Endodermal cell (in vitro differentiated cells): Measurements from ENCODE around the gene IFI6. TPM values are rescaled to one million over a fixed set of nuclear protein-coding genes. Genes with fewer than 3 reads are reported as not detected.

ENCODE experiments used
- DNase-seq: peaks from one replicate; pipeline ENCODE4 v3.0.0-alpha.2; 2017
- H3K27ac ChIP-seq: 2 replicates; pipeline ENCODE4 v1.5.1; 2013; ENCODE audit warnings: mild to moderate bottlenecking, low read depth, low read length, moderate library complexity
- H3K27me3 ChIP-seq: 2 replicates; pipeline ENCODE4 v1.6.1; 2013; ENCODE audit warnings: mild to moderate bottlenecking, low read length, moderate library complexity; ENCODE audit not compliant: insufficient read depth, control insufficient read depth, poor library complexity, severe bottlenecking
- H3K36me3 ChIP-seq: 2 replicates; pipeline ENCODE4 v1.7.0; 2013; ENCODE audit warnings: mild to moderate bottlenecking, low read length, moderate library complexity; ENCODE audit not compliant: control insufficient read depth, insufficient read depth
- H3K4me1 ChIP-seq: one replicate; pipeline ENCODE4 v1.7.0; 2013; ENCODE audit warnings: low read length; ENCODE audit not compliant: control insufficient read depth, insufficient read depth
- H3K4me3 ChIP-seq: 2 replicates; pipeline ENCODE4 v1.5.1; 2013; ENCODE audit warnings: mild to moderate bottlenecking, low read length, moderate library complexity
- H3K9ac ChIP-seq: 2 replicates; pipeline ENCODE4 v1.6.1; 2013; ENCODE audit warnings: mild to moderate bottlenecking, low read length, moderate library complexity; ENCODE audit not compliant: poor library complexity, severe bottlenecking; ENCODE audit errors: extremely low read depth
- H3K9me3 ChIP-seq: 2 replicates; pipeline ENCODE4 v1.6.1; 2013; ENCODE audit warnings: mild to moderate bottlenecking, low read length, moderate library complexity; ENCODE audit not compliant: control insufficient read depth
- H3K27ac Mint-ChIP-seq: 2 replicates; pipeline ENCODE4 v1.8.0; 2020; ENCODE audit warnings: mixed read lengths
- H3K27me3 Mint-ChIP-seq: 2 replicates; pipeline ENCODE4 v1.8.0; 2021; ENCODE audit warnings: mild to moderate bottlenecking, mixed read lengths; ENCODE audit not compliant: insufficient read depth
- H3K36me3 Mint-ChIP-seq: 2 replicates; pipeline ENCODE4 v1.8.0; 2020; ENCODE audit warnings: low read depth, mixed read lengths
- H3K4me1 Mint-ChIP-seq: 2 replicates; pipeline ENCODE4 v1.8.0; 2020; ENCODE audit warnings: mixed read lengths
- H3K4me3 Mint-ChIP-seq: 2 replicates; pipeline ENCODE4 v1.8.0; 2020; ENCODE audit warnings: mild to moderate bottlenecking, moderate library complexity, mixed read lengths
- H3K9me3 Mint-ChIP-seq: 2 replicates; pipeline ENCODE4 v1.8.0; 2020; ENCODE audit warnings: mild to moderate bottlenecking, mixed read lengths
- WGBS, 2 experiments: methylation state at CpG; one replicate each; pipeline versions ENCODE4 v1.1.5 to v1.1.7; 2013; ENCODE audit warnings: missing lambda C conversion rate in 2 of 2, mixed read lengths in 1 of 2; ENCODE audit not compliant: insufficient coverage in 1 of 2, insufficient read length in 1 of 2; 5-methylcytosine and 5-hydroxymethylcytosine counted together
- total RNA-seq, 2 donors: library from RNA; stranded (reverse); fragmentation: NEBNext Ultra II Directional in 1 of 2; extraction: Animal tissue kit (Norgen Biotek cat#: 25700) in 1 of 2; gene quantifications; 2 replicates in 1 of 2; 3 replicates in 1 of 2; pipeline ENCODE4 v1.2.1, GENCODE V29; 2021
- TF ChIP-seq, protein P1 (sequence below): fragments of 200-600 bp; sonication (generic); conservative IDR thresholded peaks from 2 replicates; pipeline ENCODE4 v1.5.0; 2021; ENCODE audit warnings: antibody characterized with exemption, mild to moderate bottlenecking

Gene IFI6
- total RNA-seq, 2 donors from 2014 or later: 0.71 to 1.1 TPM

DNA sequence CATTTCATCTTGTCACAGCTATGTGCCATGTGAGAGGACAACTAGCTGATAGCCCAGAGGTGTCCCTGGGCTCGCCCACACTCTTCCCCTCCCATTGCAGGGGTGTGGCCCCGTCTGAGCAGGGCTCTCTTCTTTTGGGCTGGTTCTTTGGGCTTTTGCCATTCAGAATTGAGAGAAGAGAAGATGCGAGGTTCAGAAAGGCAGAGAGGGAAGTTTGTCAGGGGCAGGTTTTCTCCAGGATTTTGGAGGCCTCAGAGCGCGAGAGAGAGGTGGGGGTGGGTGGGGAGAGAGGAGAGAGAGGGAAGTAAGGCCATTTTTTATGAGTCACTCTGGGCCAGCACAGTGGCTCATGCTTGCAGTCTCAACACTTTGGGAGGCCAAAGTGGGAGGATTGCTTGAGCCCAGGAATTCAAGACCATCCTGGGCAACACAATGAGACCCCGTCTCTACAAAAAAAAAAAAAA, 5.2 kb downstream of the IFI6 start:
- Mint-ChIP-seq H3K4me3 (no peak overlapping the region), H3K36me3 (no peaks in the 10 kb centered on the region), H3K4me1 (peaks cover 8% of the 10 kb centered on the region), H3K27ac (no peak overlapping the region), H3K9me3 (no peaks in the 10 kb centered on the region), H3K27me3 (peaks cover 18% of the 10 kb centered on the region)
- DNase-seq: no peak
- no peak overlapping the region for H3K4me3 ChIP-seq
- H3K9me3 ChIP-seq: no peaks in the 10 kb centered on the region
- TF ChIP-seq, protein P1, sequence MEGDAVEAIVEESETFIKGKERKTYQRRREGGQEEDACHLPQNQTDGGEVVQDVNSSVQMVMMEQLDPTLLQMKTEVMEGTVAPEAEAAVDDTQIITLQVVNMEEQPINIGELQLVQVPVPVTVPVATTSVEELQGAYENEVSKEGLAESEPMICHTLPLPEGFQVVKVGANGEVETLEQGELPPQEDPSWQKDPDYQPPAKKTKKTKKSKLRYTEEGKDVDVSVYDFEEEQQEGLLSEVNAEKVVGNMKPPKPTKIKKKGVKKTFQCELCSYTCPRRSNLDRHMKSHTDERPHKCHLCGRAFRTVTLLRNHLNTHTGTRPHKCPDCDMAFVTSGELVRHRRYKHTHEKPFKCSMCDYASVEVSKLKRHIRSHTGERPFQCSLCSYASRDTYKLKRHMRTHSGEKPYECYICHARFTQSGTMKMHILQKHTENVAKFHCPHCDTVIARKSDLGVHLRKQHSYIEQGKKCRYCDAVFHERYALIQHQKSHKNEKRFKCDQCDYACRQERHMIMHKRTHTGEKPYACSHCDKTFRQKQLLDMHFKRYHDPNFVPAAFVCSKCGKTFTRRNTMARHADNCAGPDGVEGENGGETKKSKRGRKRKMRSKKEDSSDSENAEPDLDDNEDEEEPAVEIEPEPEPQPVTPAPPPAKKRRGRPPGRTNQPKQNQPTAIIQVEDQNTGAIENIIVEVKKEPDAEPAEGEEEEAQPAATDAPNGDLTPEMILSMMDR: no peak
- no peaks in the 10 kb centered on the region for H3K4me1 ChIP-seq
- H3K27me3 ChIP-seq: peaks cover 10% of the 10 kb centered on the region
- H3K9ac ChIP-seq: no peak overlapping the region
- no peaks in the 10 kb centered on the region for H3K36me3 ChIP-seq
- no peak overlapping the region for H3K27ac ChIP-seq
- 91 to 100% methylated on average over 1 to 6 of the region's 6 CpGs for WGBS, 2 experiments

DNA sequence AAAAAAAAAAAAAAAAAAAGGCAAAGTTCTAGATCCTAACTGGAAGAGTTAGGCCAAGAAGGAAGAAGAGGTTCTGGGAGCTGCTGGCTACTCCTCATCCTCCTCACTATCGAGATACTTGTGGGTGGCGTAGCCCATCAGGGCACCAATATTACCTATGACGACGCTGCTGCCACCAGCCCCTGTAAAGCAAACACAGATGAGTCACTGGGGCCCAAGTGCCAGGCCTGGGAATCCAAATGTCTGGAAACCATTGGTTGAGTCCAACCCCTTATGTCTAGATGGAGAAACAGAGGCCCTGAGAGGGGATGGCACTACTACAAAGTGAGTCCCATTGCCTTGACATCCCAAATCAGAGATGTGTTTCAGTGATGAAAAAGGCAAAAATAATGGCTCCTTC, 5.7 kb downstream of the IFI6 start:
- peaks cover 10% of the 10 kb centered on the region for H3K27me3 ChIP-seq
- H3K36me3 ChIP-seq: no peaks in the 10 kb centered on the region
- Mint-ChIP-seq H3K4me1 (peaks cover 8% of the 10 kb centered on the region), H3K27ac (no peak overlapping the region), H3K36me3 (no peaks in the 10 kb centered on the region), H3K9me3 (no peaks in the 10 kb centered on the region), H3K27me3 (peaks cover 18% of the 10 kb centered on the region), H3K4me3 (no peak overlapping the region)
- TF ChIP-seq, protein P1: no peak
- H3K4me3 ChIP-seq: no peak overlapping the region
- no peak overlapping the region for H3K9ac ChIP-seq
- no peak overlapping the region for H3K27ac ChIP-seq
- 94 to 100% methylated on average over 4 of the region's 4 CpGs for WGBS, 2 experiments
- H3K4me1 ChIP-seq: no peaks in the 10 kb centered on the region
- DNase-seq: no peak
- H3K9me3 ChIP-seq: no peaks in the 10 kb centered on the region

GRCh38 chr1:27665016-27665651, 6.9 kb downstream of the IFI6 start:
- H3K4me1 ChIP-seq: no peaks in the 10 kb centered on the region
- 83 to 93% methylated on average over 8 to 9 of the region's 9 CpGs for WGBS, 2 experiments
- no peaks in the 10 kb centered on the region for H3K36me3 ChIP-seq
- no peaks in the 10 kb centered on the region for H3K9me3 ChIP-seq
- Mint-ChIP-seq H3K27me3 (peaks cover 12% of the 10 kb centered on the region), H3K9me3 (no peaks in the 10 kb centered on the region), H3K27ac (no peak overlapping the region), H3K36me3 (no peaks in the 10 kb centered on the region), H3K4me3 (no peak overlapping the region), H3K4me1 (peaks cover 8% of the 10 kb centered on the region)
- H3K9ac ChIP-seq: no peak overlapping the region
- DNase-seq: no peak
- TF ChIP-seq, protein P1: no peak
- peaks cover 9% of the 10 kb centered on the region for H3K27me3 ChIP-seq
- no peak overlapping the region for H3K4me3 ChIP-seq
- no peak overlapping the region for H3K27ac ChIP-seq
